Activated CD8-positive, alpha-beta T cell treated with anti-CD3 and anti-CD28 coated beads for 36 hours (primary cell): Measurements from ENCODE around the gene RTL1. TPM values are rescaled to one million over a fixed set of nuclear protein-coding genes. Genes with fewer than 3 reads are reported as not detected.

Source experiments
- ATAC-seq: fragments of 200-7000 bp; cut with Tn5 transposase; one replicate; pipeline ENCODE4 v1.10.0; 2021; ENCODE audit warnings: mild to moderate bottlenecking, moderate library complexity
- CTCF ChIA-PET: fragments of 350-600 bp; sonication (Branson Sonifier 250); formaldehyde crosslinking; loops from one replicate; lab custom pipeline; 2021; ENCODE audit warnings: antibody characterized with exemption; lab: Charles Lee
- POLR2A ChIA-PET: fragments of 350-600 bp; sonication (Branson Sonifier 250); formaldehyde crosslinking; loops from one replicate; lab custom pipeline; 2021; ENCODE audit warnings: antibody characterized with exemption; lab: Charles Lee
- DNase-seq: peaks from one replicate; pipeline ENCODE4 v3.0.0-alpha.2; 2020
- H3K27ac Mint-ChIP-seq: one replicate; pipeline ENCODE4 v1.8.0; 2021; ENCODE audit warnings: mild to moderate bottlenecking, mixed read lengths
- H3K27me3 Mint-ChIP-seq: one replicate; pipeline ENCODE4 v1.8.0; 2021; ENCODE audit warnings: mixed read lengths
- H3K36me3 Mint-ChIP-seq: one replicate; pipeline ENCODE4 v1.8.0; 2021; ENCODE audit warnings: low read depth, mixed read lengths
- H3K4me1 Mint-ChIP-seq: one replicate; pipeline ENCODE4 v1.8.0; 2021; ENCODE audit warnings: low read depth, mixed read lengths
- H3K4me3 Mint-ChIP-seq: one replicate; pipeline ENCODE4 v1.8.0; 2021; ENCODE audit warnings: mild to moderate bottlenecking, moderate library complexity, mixed read lengths
- H3K9me3 Mint-ChIP-seq: one replicate; pipeline ENCODE4 v1.8.0; 2021; ENCODE audit warnings: mixed read lengths
- CTCF ChIP-seq: fragments of 200-600 bp; IDR thresholded peaks from one replicate; pipeline ENCODE4 v1.8.0; 2022; ENCODE audit warnings: antibody characterized with exemption, mild to moderate bottlenecking
- intact Hi-C: fragments of 100-400 bp; cut with micrococcal nuclease; formaldehyde crosslinking; loops from one replicate; pipeline ENCODE4 v1.10.0; 2022
- total RNA-seq, 2 experiments: library from RNA; stranded (reverse); gene quantifications; one replicate each; pipeline ENCODE4 v1.2.3, GENCODE V29; 2021

The RTL1 gene
- total RNA-seq, 2 experiments from 2014 or later = not detected

DNA sequence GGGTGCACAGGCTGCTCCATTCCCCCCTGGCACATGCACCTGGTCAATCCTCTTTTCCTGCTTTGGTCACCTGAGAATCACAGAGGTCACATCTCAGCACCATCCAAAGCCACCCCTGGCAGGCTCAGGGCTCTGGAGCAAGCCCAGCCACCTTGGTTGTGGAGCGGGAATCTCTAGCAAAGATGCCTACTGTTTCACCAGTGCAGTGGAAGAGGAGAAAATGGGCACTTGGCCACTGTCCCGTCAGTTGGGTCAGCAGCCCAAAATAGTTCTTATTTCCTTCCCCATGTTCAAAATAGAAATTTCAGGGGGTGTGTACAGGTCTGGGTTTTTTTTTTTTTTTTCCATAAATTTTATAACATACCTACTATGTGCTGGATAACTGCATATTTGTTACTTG lies 18.3 kb downstream of the RTL1 start:
- no peak overlapping the region for H3K27ac Mint-ChIP-seq
- TF ChIP-seq CTCF = no peak
- intact Hi-C loops = no loop called here
- no peak for DNase-seq
- ATAC-seq = no peak
- peaks cover 2% of the 10 kb centered on the region for H3K27me3 Mint-ChIP-seq
- ChIA-PET CTCF (no interaction called here), POLR2A (no interaction called here)
- H3K4me1 Mint-ChIP-seq = no peaks in the 10 kb centered on the region
- no peak overlapping the region for H3K4me3 Mint-ChIP-seq
- no peaks in the 10 kb centered on the region for H3K36me3 Mint-ChIP-seq
- no peaks in the 10 kb centered on the region for H3K9me3 Mint-ChIP-seq

GRCh38 chr14:100884456-100884855 lies 19.1 kb downstream of the RTL1 start:
- no peaks in the 10 kb centered on the region for H3K9me3 Mint-ChIP-seq
- intact Hi-C loops = no loop called here
- ChIA-PET CTCF (no interaction called here), POLR2A (no interaction called here)
- no peak overlapping the region for H3K27ac Mint-ChIP-seq
- no peak for TF ChIP-seq CTCF
- DNase-seq (no peak), ATAC-seq (no peak)
- H3K4me3 Mint-ChIP-seq = no peak overlapping the region
- no peaks in the 10 kb centered on the region for H3K4me1 Mint-ChIP-seq
- peaks cover 2% of the 10 kb centered on the region for H3K27me3 Mint-ChIP-seq
- no peaks in the 10 kb centered on the region for H3K36me3 Mint-ChIP-seq

- Mint-ChIP-seq H3K4me3 (no peak overlapping the region), H3K36me3 (no peaks in the 10 kb centered on the region), H3K27me3 (no peaks in the 10 kb centered on the region), H3K9me3 (no peaks in the 10 kb centered on the region), H3K4me1 (no peaks in the 10 kb centered on the region), H3K27ac (no peak overlapping the region)
- DNase-seq (no peak), ATAC-seq (no peak)
- ChIA-PET POLR2A (no interaction called here), CTCF (no interaction called here)
- no peak for TF ChIP-seq CTCF
- intact Hi-C loops = no loop called here
Measured at GRCh38 chr14:100883789-100884101, 19.8 kb downstream of the RTL1 start.

GRCh38 chr14:100882991-100883788 lies 20.3 kb downstream of the RTL1 start:
- H3K36me3 Mint-ChIP-seq = no peaks in the 10 kb centered on the region
- no peak overlapping the region for H3K27ac Mint-ChIP-seq
- CTCF ChIA-PET = interaction anchor here (1.3 kb wide), 1 partner anchor 33 kb away, joined by 3 read pairs; no protein-coding TSS in a partner anchor
- ATAC-seq = no peak
- no peaks in the 10 kb centered on the region for H3K27me3 Mint-ChIP-seq
- no peaks in the 10 kb centered on the region for H3K9me3 Mint-ChIP-seq
- no peak for DNase-seq
- no peak for TF ChIP-seq CTCF
- no peaks in the 10 kb centered on the region for H3K4me1 Mint-ChIP-seq
- intact Hi-C loops = no loop called here
- POLR2A ChIA-PET = no interaction called here
- no peak overlapping the region for H3K4me3 Mint-ChIP-seq

DNA sequence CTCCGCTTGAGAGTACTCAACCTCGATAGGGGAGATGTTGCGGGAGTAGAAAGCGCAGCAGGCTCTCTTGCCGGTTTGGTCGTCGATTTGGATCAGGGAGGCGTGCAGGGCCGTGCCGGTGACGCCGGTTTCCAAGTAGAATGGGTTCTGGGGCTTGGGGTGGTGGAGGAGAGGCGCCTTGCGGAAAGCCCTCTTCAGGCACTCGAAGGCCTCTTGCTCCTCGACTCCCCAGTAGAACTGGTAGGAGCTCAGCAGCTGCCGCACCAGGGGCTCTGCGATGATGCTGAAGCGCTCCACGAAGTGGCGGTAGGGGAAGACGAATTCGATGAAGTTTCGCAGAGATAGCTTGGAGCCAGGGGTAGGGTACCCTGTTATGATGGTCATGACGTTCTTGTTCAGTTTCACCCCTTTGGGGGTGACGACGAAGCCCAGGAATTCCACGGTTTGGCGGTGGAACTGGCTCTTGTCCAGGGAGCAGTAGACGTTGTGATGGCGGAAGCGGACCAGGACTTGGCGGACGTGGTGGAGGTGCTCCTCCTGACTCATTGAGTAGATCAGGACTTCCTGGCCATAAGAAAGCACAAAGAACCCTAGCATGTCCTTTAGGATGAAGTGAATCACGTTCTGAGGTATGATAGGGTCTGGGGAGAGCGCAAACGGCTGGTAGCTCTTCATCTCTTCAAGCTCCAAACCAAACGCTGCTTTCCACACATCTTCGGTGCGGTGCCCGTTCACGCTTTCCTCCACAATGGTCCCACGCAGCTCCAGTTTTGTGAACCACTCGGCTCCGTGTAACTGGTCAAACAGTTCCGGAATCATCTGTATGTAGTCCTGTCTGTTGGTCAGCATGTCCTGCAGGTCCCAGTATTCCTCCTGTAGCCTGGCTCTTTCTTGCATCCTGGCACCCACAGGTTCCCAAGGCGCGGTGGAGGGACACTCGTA lies 21.2 kb downstream of the RTL1 start:
- H3K27me3 Mint-ChIP-seq = no peaks in the 10 kb centered on the region
- no peak overlapping the region for H3K27ac Mint-ChIP-seq
- H3K4me3 Mint-ChIP-seq = no peak overlapping the region
- ATAC-seq (no peak), DNase-seq (no peak)
- no peak for TF ChIP-seq CTCF
- H3K4me1 Mint-ChIP-seq = no peaks in the 10 kb centered on the region
- intact Hi-C loops = no loop called here
- no peaks in the 10 kb centered on the region for H3K9me3 Mint-ChIP-seq
- no peaks in the 10 kb centered on the region for H3K36me3 Mint-ChIP-seq
- POLR2A ChIA-PET = no interaction called here
- CTCF ChIA-PET = interaction anchor here (1.2 to 1.3 kb wide), 2 partner anchors 18 to 32 kb away, joined by 3 read pairs; no protein-coding TSS in a partner anchor
